ENCODE results near the gene RHBDL3. TPM values are rescaled to one million over a fixed set of nuclear protein-coding genes. Genes with fewer than 3 reads are reported as not detected.

Gene RHBDL3
- total and polyA plus RNA-seq, 2 of the 8 experiments (the other 6 are each of a cell fraction or from before 2014, with no cell fraction given), result 9.6 to 12.2 TPM

- TF ChIP-seq, protein P1, sequence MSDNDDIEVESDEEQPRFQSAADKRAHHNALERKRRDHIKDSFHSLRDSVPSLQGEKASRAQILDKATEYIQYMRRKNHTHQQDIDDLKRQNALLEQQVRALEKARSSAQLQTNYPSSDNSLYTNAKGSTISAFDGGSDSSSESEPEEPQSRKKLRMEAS (IDR thresholded peaks at IDR 0.05), result no peak
- TF ChIP-seq BACH1 (IDR thresholded peaks at IDR 0.05; ENCODE audit: low read length) (no peak), SIRT6 (IDR thresholded peaks at IDR 0.05; ENCODE audit: low read length) (no peak), EP300 (IDR thresholded peaks at IDR 0.05; ENCODE audit: borderline replicate concordance in 1 of 2, low read depth in 2 of 2, low read length in 2 of 2) (no peak), CBX8 (IDR thresholded peaks at IDR 0.05; ENCODE audit: borderline replicate concordance, low read depth, low read length) (no peak)
These were observed 80.4 kb downstream of the RHBDL3 start (continued) for GRCh38 chr17:32345951-32346600.
